Epithelial cell of proximal tubule (primary cell): ENCODE data around the gene SLC8A2. TPM values are rescaled to one million over a fixed set of nuclear protein-coding genes. Genes with fewer than 3 reads are reported as not detected.

Experiments
- DNase-seq: peaks from one replicate; pipeline ENCODE4 v3.0.0-alpha.2; 2011; ENCODE audit warnings: low read depth
- H3K4me3 ChIP-seq: 2 replicates; pipeline ENCODE4 v1.5.1; 2011; ENCODE audit warnings: low read depth, mild to moderate bottlenecking, low read length
- total RNA-seq: library from RNA; depleted of rRNA; stranded (reverse); fragments of >200 nt; gene quantifications from 2 replicates; pipeline ENCODE4 v1.2.3, GENCODE V29; 2015
- TF ChIP-seq, protein P1 (sequence below): conservative IDR thresholded peaks from 2 replicates; pipeline ENCODE4 v1.5.1; 2012; ENCODE audit warnings: low read depth, mild to moderate bottlenecking, low read length

The SLC8A2 gene
- total RNA-seq, 1 donor from 2014 or later: not detected

DNA sequence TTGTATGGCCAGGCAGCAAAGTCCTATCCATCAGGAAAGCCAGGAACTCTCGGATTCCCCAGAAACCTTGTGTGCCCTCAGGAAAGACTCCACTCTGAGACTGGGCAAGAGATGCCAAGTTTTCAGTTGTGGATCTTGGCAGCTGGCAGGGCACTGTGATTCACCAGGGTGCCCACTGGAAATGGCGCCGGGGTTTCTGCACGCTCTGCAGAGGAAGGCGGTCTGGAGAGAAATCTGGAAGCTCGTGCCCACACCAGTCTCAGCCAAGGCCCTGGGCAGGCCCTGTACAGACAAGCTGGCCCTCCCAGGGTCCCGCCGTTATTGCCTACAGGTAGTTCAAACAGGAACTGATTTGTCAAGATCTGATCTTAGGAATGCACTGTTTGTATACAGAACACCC, 38.3 kb upstream of the SLC8A2 start:
- TF ChIP-seq, protein P1, sequence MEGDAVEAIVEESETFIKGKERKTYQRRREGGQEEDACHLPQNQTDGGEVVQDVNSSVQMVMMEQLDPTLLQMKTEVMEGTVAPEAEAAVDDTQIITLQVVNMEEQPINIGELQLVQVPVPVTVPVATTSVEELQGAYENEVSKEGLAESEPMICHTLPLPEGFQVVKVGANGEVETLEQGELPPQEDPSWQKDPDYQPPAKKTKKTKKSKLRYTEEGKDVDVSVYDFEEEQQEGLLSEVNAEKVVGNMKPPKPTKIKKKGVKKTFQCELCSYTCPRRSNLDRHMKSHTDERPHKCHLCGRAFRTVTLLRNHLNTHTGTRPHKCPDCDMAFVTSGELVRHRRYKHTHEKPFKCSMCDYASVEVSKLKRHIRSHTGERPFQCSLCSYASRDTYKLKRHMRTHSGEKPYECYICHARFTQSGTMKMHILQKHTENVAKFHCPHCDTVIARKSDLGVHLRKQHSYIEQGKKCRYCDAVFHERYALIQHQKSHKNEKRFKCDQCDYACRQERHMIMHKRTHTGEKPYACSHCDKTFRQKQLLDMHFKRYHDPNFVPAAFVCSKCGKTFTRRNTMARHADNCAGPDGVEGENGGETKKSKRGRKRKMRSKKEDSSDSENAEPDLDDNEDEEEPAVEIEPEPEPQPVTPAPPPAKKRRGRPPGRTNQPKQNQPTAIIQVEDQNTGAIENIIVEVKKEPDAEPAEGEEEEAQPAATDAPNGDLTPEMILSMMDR: no peak
- no peak overlapping the region for H3K4me3 ChIP-seq
- DNase-seq: no peak

DNA sequence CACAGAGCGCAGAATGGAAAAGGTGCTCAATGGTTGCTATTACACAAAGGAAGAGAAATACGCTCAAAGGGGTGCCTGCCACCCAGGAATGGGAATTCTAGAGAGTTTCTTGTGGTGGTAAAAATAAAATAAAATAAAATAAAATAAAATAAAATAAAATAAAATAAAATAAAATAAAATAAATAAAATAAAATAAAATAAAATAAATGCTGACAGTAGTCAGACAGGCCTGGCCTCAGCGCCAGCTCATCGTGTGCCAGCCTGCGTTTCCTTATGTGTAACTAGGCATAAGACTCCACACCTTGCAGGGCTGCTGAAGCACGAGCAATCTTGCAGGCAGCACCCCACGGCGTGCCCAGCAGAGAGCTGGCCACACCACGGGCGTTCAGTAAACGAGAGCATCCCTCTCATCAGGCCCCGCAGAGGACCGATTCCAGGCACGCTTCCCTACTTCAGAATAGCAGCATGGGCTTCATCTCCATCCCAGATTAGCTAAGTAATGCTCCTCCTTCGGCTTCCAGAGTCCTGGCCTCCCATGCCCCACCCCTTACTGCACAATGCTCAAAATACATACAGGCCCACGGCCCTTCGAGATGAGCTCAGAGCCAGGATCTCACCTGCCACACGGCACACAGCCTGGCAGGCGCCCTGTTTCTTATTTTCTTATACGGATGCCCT, 37.6 kb upstream of the SLC8A2 start:
- TF ChIP-seq, protein P1: no peak
- DNase-seq: no peak
- H3K4me3 ChIP-seq: no peak overlapping the region

DNA sequence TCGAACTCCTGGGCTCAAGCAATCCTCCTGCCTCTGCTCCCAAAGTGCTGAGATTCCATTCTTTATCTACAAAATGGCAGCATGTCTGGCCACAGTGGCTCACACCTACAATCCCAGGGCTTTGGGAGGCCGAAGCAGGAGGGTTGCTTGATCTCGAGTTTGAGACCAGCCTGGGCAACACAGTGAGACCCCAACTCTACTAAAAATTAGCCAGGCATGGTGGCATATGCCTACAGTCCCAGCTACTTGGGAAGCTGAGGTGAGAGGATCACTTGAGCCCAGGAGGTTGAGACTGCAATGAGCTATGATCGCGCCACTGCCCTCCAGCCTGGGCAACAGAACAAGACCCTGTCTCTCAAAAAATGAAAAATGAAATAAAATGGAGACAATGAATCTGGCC, 37.0 kb upstream of the SLC8A2 start:
- TF ChIP-seq, protein P1: no peak
- DNase-seq: no peak
- no peak overlapping the region for H3K4me3 ChIP-seq

DNA sequence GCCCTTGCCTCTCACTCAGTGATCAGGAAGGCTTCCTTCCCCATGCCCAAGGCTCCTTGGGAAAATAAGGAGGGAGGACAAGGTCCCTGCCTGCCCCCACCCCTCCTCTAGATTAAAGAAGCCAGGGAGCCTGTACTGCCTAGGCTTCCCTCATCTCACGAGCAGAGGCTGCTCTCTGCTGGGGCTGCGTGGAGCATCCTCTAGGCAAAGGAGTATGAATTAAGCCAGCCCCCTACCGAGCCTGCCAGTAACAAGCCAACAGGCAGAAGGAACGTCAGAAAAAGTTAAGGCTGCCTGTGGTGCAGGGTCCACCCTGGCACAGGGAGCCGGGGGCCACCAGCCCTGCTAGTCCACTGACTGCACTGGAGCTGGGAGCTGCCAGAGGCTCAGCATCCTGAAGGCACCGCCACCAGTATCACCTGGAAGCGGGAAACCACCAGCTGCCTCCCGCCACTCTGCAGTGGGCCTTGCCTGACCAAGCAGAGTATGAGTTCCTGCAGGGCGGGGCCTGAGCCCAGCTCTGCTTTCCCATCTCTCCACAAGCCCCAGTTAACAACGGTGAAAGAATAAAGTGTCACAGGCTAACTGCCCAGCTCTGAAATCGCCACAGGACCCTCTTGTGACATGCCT, 36.3 kb upstream of the SLC8A2 start:
- H3K4me3 ChIP-seq: no peak overlapping the region
- DNase-seq: no peak
- TF ChIP-seq, protein P1: no peak

DNA sequence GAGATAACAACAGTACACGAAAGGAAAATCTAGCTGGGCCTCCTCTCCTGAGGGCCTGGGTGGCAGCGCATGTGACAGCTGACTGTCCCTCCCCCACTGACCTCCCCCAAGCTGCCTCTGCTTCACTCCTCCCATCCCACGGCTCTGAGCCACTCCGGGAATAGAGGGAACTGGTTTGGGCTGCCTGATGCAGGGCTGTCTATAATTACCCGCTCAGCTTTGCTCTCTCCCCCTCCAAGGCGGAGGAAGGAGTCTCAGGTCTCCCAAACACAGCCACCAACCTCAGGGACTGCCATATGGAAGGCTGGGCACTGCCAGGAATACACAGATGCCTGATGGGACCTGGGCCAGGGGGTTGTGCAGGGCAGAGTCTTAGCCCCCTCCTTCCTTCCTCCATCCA, 35.3 kb upstream of the SLC8A2 start:
- no peak overlapping the region for H3K4me3 ChIP-seq
- TF ChIP-seq, protein P1: no peak
- no peak for DNase-seq

DNA sequence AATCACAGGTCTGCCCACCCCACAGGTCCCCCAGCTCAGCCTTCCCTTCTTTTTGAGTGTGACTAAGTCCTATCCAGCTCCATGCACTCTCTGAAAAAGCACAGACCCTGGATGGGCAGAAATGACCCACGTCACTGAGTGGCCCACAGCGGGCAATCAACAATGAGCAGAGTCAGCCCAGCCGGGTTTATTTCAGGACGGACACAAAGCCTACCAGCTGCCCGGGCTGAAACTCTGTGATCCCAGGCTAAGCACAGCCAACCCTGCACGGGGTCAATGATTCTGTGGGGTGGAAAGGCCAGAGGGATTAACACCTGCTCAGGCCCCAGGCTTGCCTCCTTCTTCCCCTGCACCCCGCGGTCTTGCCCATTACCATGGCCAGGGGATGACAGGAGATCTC, 34.8 kb upstream of the SLC8A2 start:
- DNase-seq: no peak
- TF ChIP-seq, protein P1: no peak
- H3K4me3 ChIP-seq: no peak overlapping the region

DNA sequence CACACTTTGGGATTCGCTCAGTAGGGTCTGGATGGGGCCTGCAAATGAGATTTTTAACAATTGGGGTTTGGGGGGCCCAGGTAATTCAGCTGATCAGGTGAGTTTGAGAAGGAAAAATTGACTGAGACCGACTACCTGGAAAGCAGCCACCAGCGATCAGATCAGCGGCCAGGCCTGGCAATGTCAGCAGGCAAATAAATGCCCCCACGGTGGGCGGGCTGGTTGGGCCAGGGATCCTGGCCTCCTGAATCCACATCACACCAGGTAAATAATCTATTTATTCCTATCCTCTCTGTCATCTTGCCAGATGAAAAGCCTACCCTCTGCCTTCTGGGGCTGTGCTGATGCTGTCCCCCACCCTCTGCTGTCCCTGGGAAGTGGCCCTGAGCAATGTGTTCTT, 33.8 kb upstream of the SLC8A2 start:
- H3K4me3 ChIP-seq: no peak overlapping the region
- TF ChIP-seq, protein P1: no peak
- no peak for DNase-seq
